Mucosa of stomach (tissue), 1 donor: ENCODE data around the gene NUDT9.
"Not testable (repeated sequence)": the region's sequence is repeated elsewhere in the genome, so short reads cannot be mapped to it uniquely, and the experiment has no call there.

Experiments
- H3K27me3 ChIP-seq: one replicate; pipeline ENCODE4 v1.7.0; 2013; ENCODE audit warnings: mild to moderate bottlenecking, low read length; ENCODE audit not compliant: control insufficient read depth, insufficient read depth
- H3K36me3 ChIP-seq: one replicate; pipeline ENCODE4 v1.7.0; 2013; ENCODE audit warnings: low read length; ENCODE audit not compliant: control insufficient read depth, insufficient read depth
- H3K4me1 ChIP-seq: one replicate; pipeline ENCODE4 v1.7.0; 2013; ENCODE audit warnings: mild to moderate bottlenecking, low read length; ENCODE audit not compliant: control insufficient read depth, insufficient read depth
- H3K4me3 ChIP-seq: one replicate; pipeline ENCODE4 v1.7.0; 2013; ENCODE audit warnings: low read length
- H3K9ac ChIP-seq: one replicate; pipeline ENCODE4 v1.7.0; 2013; ENCODE audit warnings: mild to moderate bottlenecking, low read length, moderate library complexity
- H3K9me3 ChIP-seq: one replicate; pipeline ENCODE4 v1.7.0; 2013; ENCODE audit warnings: mild to moderate bottlenecking, low read length, moderate library complexity; ENCODE audit not compliant: control insufficient read depth
- donor health status: Pancreatic carcinoma.

NUDT9 gene

GRCh38 chr4:87433342-87433741 lies 11.0 kb downstream of the NUDT9 start:
- Histone ChIP-seq H3K27me3 (no peaks in the 10 kb centered on the region), H3K4me3 (no peak overlapping the region), H3K36me3 (no peaks in the 10 kb centered on the region), H3K9me3 (no peaks in the 10 kb centered on the region), H3K9ac (no peak overlapping the region), H3K4me1 (no peaks in the 10 kb centered on the region)

GRCh38 chr4:87442889-87443288 lies 20.5 kb downstream of the NUDT9 start:
- Histone ChIP-seq H3K27me3 (no peaks in the 10 kb centered on the region), H3K36me3 (no peaks in the 10 kb centered on the region), H3K4me3 (no peak overlapping the region), H3K9ac (no peak overlapping the region), H3K4me1 (peaks cover 7% of the 10 kb centered on the region), H3K9me3 (no peaks in the 10 kb centered on the region)

- H3K9me3 ChIP-seq, result no peaks in the 10 kb centered on the region
- no peaks in the 10 kb centered on the region for H3K27me3 ChIP-seq
- peaks cover 7% of the 10 kb centered on the region for H3K4me1 ChIP-seq
- H3K4me3 ChIP-seq, result no peak overlapping the region
- H3K9ac ChIP-seq, result no peak overlapping the region
- H3K36me3 ChIP-seq, result no peaks in the 10 kb centered on the region
Observed at GRCh38 chr4:87444741-87445140, 22.4 kb downstream of the NUDT9 start.

GRCh38 chr4:87445964-87446363 lies 23.6 kb downstream of the NUDT9 start:
- Histone ChIP-seq H3K36me3 (no peaks in the 10 kb centered on the region), H3K27me3 (no peaks in the 10 kb centered on the region), H3K9me3 (no peaks in the 10 kb centered on the region)

GRCh38 chr4:87446375-87446774 lies 24.0 kb downstream of the NUDT9 start:
- H3K9me3 ChIP-seq, H3K27me3 ChIP-seq, H3K4me3 ChIP-seq, H3K4me1 ChIP-seq, H3K9ac ChIP-seq, H3K36me3 ChIP-seq: not testable (repeated sequence)

More at GRCh38 chr4:87445964-87446363, 23.6 kb downstream of the NUDT9 start:
- Histone ChIP-seq H3K9ac (no peak overlapping the region), H3K4me3 (no peak overlapping the region), H3K4me1 (peaks cover 7% of the 10 kb centered on the region)

- H3K9me3 ChIP-seq, result no peaks in the 10 kb centered on the region
- H3K4me1 ChIP-seq, result peaks cover 5% of the 10 kb centered on the region
- no peaks in the 10 kb centered on the region for H3K27me3 ChIP-seq
- H3K4me3 ChIP-seq, result no peak overlapping the region
- no peak overlapping the region for H3K9ac ChIP-seq
- no peaks in the 10 kb centered on the region for H3K36me3 ChIP-seq
Observed at GRCh38 chr4:87451537-87451936, 29.2 kb downstream of the NUDT9 start.

- Histone ChIP-seq H3K4me3 (no peak overlapping the region), H3K27me3 (no peaks in the 10 kb centered on the region), H3K4me1 (peaks cover 5% of the 10 kb centered on the region), H3K9me3 (no peaks in the 10 kb centered on the region), H3K36me3 (no peaks in the 10 kb centered on the region), H3K9ac (no peak overlapping the region)
Observed at GRCh38 chr4:87458913-87459312, 36.5 kb downstream of the NUDT9 start.

- Histone ChIP-seq H3K9me3 (no peaks in the 10 kb centered on the region), H3K27me3 (no peaks in the 10 kb centered on the region), H3K36me3 (no peaks in the 10 kb centered on the region), H3K9ac (no peak overlapping the region), H3K4me1 (peaks cover 5% of the 10 kb centered on the region), H3K4me3 (no peak overlapping the region)
Observed at GRCh38 chr4:87461281-87461700, 38.9 kb downstream of the NUDT9 start.

- no peaks in the 10 kb centered on the region for H3K36me3 ChIP-seq
- no peaks in the 10 kb centered on the region for H3K27me3 ChIP-seq
- H3K9me3 ChIP-seq, result no peaks in the 10 kb centered on the region
- peaks cover 5% of the 10 kb centered on the region for H3K4me1 ChIP-seq
- H3K9ac ChIP-seq, result no peak overlapping the region
- no peak overlapping the region for H3K4me3 ChIP-seq
Observed at GRCh38 chr4:87462102-87462501, 39.7 kb downstream of the NUDT9 start.

- H3K4me3 ChIP-seq, result no peak overlapping the region
- H3K27me3 ChIP-seq, result no peaks in the 10 kb centered on the region
- no peaks in the 10 kb centered on the region for H3K9me3 ChIP-seq
- H3K36me3 ChIP-seq, result no peaks in the 10 kb centered on the region
- H3K4me1 ChIP-seq, result peaks cover 5% of the 10 kb centered on the region
- no peak overlapping the region for H3K9ac ChIP-seq
Observed at GRCh38 chr4:87465739-87466366, 43.5 kb downstream of the NUDT9 start.

GRCh38 chr4:87469390-87469789 lies 47.0 kb downstream of the NUDT9 start:
- Histone ChIP-seq H3K36me3 (no peaks in the 10 kb centered on the region), H3K27me3 (no peaks in the 10 kb centered on the region), H3K4me3 (no peak overlapping the region), H3K4me1 (no peaks in the 10 kb centered on the region), H3K9me3 (no peaks in the 10 kb centered on the region), H3K9ac (no peak overlapping the region)

GRCh38 chr4:87476934-87477333 lies 54.6 kb downstream of the NUDT9 start:
- Histone ChIP-seq H3K9ac (no peak overlapping the region), H3K9me3 (no peaks in the 10 kb centered on the region), H3K36me3 (no peaks in the 10 kb centered on the region), H3K4me1 (no peaks in the 10 kb centered on the region), H3K27me3 (no peaks in the 10 kb centered on the region), H3K4me3 (no peak overlapping the region)

GRCh38 chr4:87478732-87479250 lies 56.4 kb downstream of the NUDT9 start:
- no peak overlapping the region for H3K4me3 ChIP-seq
- no peaks in the 10 kb centered on the region for H3K4me1 ChIP-seq
- no peaks in the 10 kb centered on the region for H3K27me3 ChIP-seq
- H3K36me3 ChIP-seq, result no peaks in the 10 kb centered on the region
- no peaks in the 10 kb centered on the region for H3K9me3 ChIP-seq
- H3K9ac ChIP-seq, result no peak overlapping the region
